NCI-H146 treated with DMSO at 0.1 percent for 48 hours (cell line): ENCODE measurements around the gene THOC6.
"Not testable (repeated sequence)": the region's sequence is repeated elsewhere in the genome, so short reads cannot be mapped to it uniquely, and the experiment has no call there.

Experiments used
- DNase-seq: peaks from one replicate; lab custom pipeline; 2025; ENCODE audit not compliant: unreplicated experiment; lab: John Stamatoyannopoulos, UW

The THOC6 gene

GRCh38 chr16:3071655-3072054 is 47.8 kb downstream of the THOC6 start:
- no peak for DNase-seq

- not testable (repeated sequence) for DNase-seq
Observed at GRCh38 chr16:3072148-3072547, 48.3 kb downstream of the THOC6 start.

GRCh38 chr16:3072576-3073263 is 48.9 kb downstream of the THOC6 start:
- DNase-seq: not testable (repeated sequence)

- no peak for DNase-seq
Observed at GRCh38 chr16:3073448-3073847, 49.6 kb downstream of the THOC6 start.

- no peak for DNase-seq
Observed at GRCh38 chr16:3074860-3075522, 51.2 kb downstream of the THOC6 start.

- DNase-seq: no peak
Observed at GRCh38 chr16:3075523-3075915, 51.7 kb downstream of the THOC6 start.

GRCh38 chr16:3075946-3076345 is 52.1 kb downstream of the THOC6 start:
- DNase-seq: not testable (repeated sequence)

- no peak for DNase-seq
Observed at GRCh38 chr16:3076577-3076976, 52.7 kb downstream of the THOC6 start.
